ENCODE data around the gene EMP1. TPM values are rescaled to one million over a fixed set of nuclear protein-coding genes. Genes with fewer than 3 reads are reported as not detected.

EMP1 gene
- total and polyA plus RNA-seq, 2 of the 8 experiments (the other 6 are each of a cell fraction or from before 2014, with no cell fraction given): 0.17 to 0.65 TPM

DNA sequence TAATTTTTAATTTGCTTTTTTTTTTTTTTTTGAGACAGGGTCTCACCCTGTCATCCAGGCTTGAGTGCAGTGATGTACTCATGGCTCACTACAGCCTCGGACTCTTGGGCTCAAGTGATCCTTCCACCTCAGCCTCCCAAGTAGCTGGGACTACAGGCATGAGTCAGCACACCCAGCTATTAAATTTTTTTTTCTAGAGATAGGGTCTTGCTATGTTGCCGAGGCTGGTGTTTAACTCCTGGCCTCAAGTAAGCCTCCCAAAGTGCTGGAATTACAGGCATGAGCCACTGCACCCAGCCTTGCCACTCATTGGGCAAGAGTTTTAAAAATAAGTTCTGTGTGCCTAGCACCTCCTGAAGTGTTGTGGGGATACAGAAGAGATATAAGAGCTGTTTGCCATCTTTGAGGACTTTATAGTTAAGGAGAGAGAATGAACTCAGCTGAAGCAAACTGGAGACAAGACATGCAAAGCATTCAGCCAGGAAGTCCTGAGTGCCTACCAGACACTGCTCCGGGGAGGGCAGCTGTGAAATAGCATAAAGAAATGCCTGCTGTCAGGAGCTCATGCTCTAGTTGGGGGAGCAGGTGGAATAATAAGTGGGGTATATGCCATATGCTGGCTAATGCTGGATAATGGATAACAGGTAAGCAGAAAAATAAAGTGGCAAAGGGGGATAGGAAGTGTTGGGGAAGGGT, 15.0 kb upstream of the EMP1 start:
- FAIRE-seq: no peak
- CTCF ChIA-PET (ENCODE audit: partially characterized antibody): interaction anchor here (1.1 to 1.7 kb wide), 3 partner anchors 9 to 74 kb away, joined by 3 to 6 read pairs (median 6); no protein-coding TSS in a partner anchor
- TF ChIP-seq SIRT6 (IDR thresholded peaks at IDR 0.05; ENCODE audit: low read length) (no peak), SP1 (IDR thresholded peaks at IDR 0.05; ENCODE audit: low read depth, low read length) (no peak), FOSL1 (IDR thresholded peaks at IDR 0.05; ENCODE audit: insufficient read depth, low read depth, low read length) (no peak), POLR2AphosphoS5 (IDR thresholded peaks at IDR 0.05; ENCODE audit: low read depth, low read length) (no peak), TEAD4 (IDR thresholded peaks at IDR 0.05; ENCODE audit: low read depth, low read length) (no peak), PHF8 (conservative IDR thresholded peaks at IDR 0.05; ENCODE audit: low read depth, low read length) (no peak), JUN (IDR thresholded peaks at IDR 0.05; ENCODE audit: low read depth, low read length) (no peak), NANOG (IDR thresholded peaks at IDR 0.05; ENCODE audit: insufficient read depth, low read depth, low read length, poor library complexity, severe bottlenecking) (no peak)
- TF ChIP-seq, protein P1, sequence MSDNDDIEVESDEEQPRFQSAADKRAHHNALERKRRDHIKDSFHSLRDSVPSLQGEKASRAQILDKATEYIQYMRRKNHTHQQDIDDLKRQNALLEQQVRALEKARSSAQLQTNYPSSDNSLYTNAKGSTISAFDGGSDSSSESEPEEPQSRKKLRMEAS (IDR thresholded peaks at IDR 0.05): no peak
- TF ChIP-seq, protein P2, sequence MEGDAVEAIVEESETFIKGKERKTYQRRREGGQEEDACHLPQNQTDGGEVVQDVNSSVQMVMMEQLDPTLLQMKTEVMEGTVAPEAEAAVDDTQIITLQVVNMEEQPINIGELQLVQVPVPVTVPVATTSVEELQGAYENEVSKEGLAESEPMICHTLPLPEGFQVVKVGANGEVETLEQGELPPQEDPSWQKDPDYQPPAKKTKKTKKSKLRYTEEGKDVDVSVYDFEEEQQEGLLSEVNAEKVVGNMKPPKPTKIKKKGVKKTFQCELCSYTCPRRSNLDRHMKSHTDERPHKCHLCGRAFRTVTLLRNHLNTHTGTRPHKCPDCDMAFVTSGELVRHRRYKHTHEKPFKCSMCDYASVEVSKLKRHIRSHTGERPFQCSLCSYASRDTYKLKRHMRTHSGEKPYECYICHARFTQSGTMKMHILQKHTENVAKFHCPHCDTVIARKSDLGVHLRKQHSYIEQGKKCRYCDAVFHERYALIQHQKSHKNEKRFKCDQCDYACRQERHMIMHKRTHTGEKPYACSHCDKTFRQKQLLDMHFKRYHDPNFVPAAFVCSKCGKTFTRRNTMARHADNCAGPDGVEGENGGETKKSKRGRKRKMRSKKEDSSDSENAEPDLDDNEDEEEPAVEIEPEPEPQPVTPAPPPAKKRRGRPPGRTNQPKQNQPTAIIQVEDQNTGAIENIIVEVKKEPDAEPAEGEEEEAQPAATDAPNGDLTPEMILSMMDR (IDR thresholded peaks at IDR 0.05; ENCODE audit: control extremely low read depth in 1 of 3, insufficient read depth in 1 of 3, low read depth in 1 of 3, low read length in 3 of 3): no peak

More for the DNA sequence above, 15.0 kb upstream of the EMP1 start:
- H3K4me3 ChIP-seq (ENCODE audit: extremely low read depth in 1 of 4, insufficient read depth in 2 of 4, low read depth in 3 of 4, low read length in 4 of 4): no peak overlapping the region
- no peak overlapping the region for H3K9ac ChIP-seq (replicated peaks in 1 of 4; ENCODE audit: extremely low read depth in 1 of 4, low read depth in 3 of 4, low read length in 3 of 4)
- H3K9me3 ChIP-seq (ENCODE audit: insufficient read depth in 2 of 2, low read depth in 1 of 2, low read length in 1 of 2): no peaks in the 10 kb centered on the region
- no peak overlapping the region for H2AK5ac ChIP-seq (ENCODE audit: low read depth, low read length)
- no peak overlapping the region for H2BK12ac ChIP-seq (ENCODE audit: low read depth, low read length)
- H2AFZ ChIP-seq (ENCODE audit: low read length): no peak overlapping the region
- no peak overlapping the region for H2BK5ac ChIP-seq (ENCODE audit: low read depth, low read length)
- H2BK120ac ChIP-seq (replicated peaks; ENCODE audit: low read depth, low read length): no peak overlapping the region
- H3K4ac ChIP-seq (replicated peaks; ENCODE audit: insufficient read length, low read depth, low read length): no peak overlapping the region
- no peaks in the 10 kb centered on the region for H3K23me2 ChIP-seq (ENCODE audit: low read depth, low read length)
- H3K79me2 ChIP-seq (ENCODE audit: control insufficient read depth in 1 of 2, insufficient read depth in 2 of 2, low read length in 2 of 2): no peaks in the 10 kb centered on the region
- no peak overlapping the region for H3K56ac ChIP-seq (replicated peaks; ENCODE audit: insufficient read length, low read depth, low read length)
- H3K36me3 ChIP-seq (ENCODE audit: control insufficient read depth in 2 of 4, insufficient read depth in 4 of 4, low read length in 3 of 4): no peaks in the 10 kb centered on the region
- H3K14ac ChIP-seq (ENCODE audit: insufficient read length): peak overlapping the region; percentile 34
- H3K4me1 ChIP-seq (replicated peaks in 1 of 4; ENCODE audit: control insufficient read depth in 3 of 4, insufficient read depth in 4 of 4, low read length in 3 of 4): peaks cover 0 to 11% (median 4%) of the 10 kb centered on the region in 4 experiments; a peak in 6 of 7 replicates
- no peak overlapping the region for H4K5ac ChIP-seq (ENCODE audit: insufficient read length, low read depth, low read length)
- no peak overlapping the region for H4K91ac ChIP-seq (replicated peaks; ENCODE audit: insufficient read length, low read length)
- WGBS, 2 experiments (ENCODE audit: extremely low coverage in 1 of 2, insufficient coverage in 1 of 2, insufficient read length in 1 of 2, insufficient replicate concordance in 2 of 2, low coverage in 1 of 2, low lambda C conversion rate in 2 of 2, missing lambda C conversion rate in 1 of 2): 90% methylated on average over 3 of the region's 3 CpGs; no CpG with 5 or more reads in 1 of the 2 experiments
- H3K23ac ChIP-seq (ENCODE audit: insufficient read length): no peak overlapping the region
- POLR2A ChIA-PET (ENCODE audit: partially characterized antibody): no interaction called here
- H2BK20ac ChIP-seq (ENCODE audit: low read length): no peak overlapping the region
- H4K8ac ChIP-seq (ENCODE audit: extremely low read depth, insufficient read depth, low read length): no peak overlapping the region
- no peaks in the 10 kb centered on the region for H3K27me3 ChIP-seq (replicated peaks in 1 of 4; ENCODE audit: control insufficient read depth in 3 of 4, extremely low read depth in 1 of 4, insufficient read depth in 3 of 4, low read length in 3 of 4)
- H4K20me1 ChIP-seq (replicated peaks in 1 of 2; ENCODE audit: control insufficient read depth in 1 of 2, insufficient read depth in 2 of 2, low read length in 2 of 2): no peaks in the 10 kb centered on the region
- DNase-seq (ENCODE audit: low read depth in 1 of 2, low spot score in 2 of 2): peak in 1 of 2 experiments; percentile 33
- no peak overlapping the region for H3K18ac ChIP-seq (ENCODE audit: extremely low read depth, low read length)
- H3K4me2 ChIP-seq (ENCODE audit: insufficient read depth in 1 of 2, low read depth in 2 of 2, low read length in 2 of 2): no peak overlapping the region
- H3K79me1 ChIP-seq (ENCODE audit: low read depth, low read length): no peaks in the 10 kb centered on the region
- no peak overlapping the region for H3K27ac ChIP-seq (ENCODE audit: low read depth, low read length)
- no peak overlapping the region for H2BK15ac ChIP-seq (ENCODE audit: low read length)

All from H1 (cell line).